Hematopoietic multipotent progenitor cell treated with erythropoietin and hydrocortisone succinate and interleukin-3 and kit ligand, for 6 days (in vitro differentiated cells): ENCODE data around the gene INPP5J.
A peak's percentile ranks its signal among the peaks of the same experiment; 100 is the strongest.
"Not testable (repeated sequence)": the region's sequence is repeated elsewhere in the genome, so short reads cannot be mapped to it uniquely, and the experiment has no call there.

Experiments
- DNase-seq: peaks from one replicate; pipeline ENCODE4 v3.0.0-alpha.2; 2015

Gene INPP5J

GRCh38 chr22:31103111-31103510, 19.7 kb upstream of the INPP5J start:
- no peak for DNase-seq

- no peak for DNase-seq
Observed at GRCh38 chr22:31103899-31104694, 18.7 kb upstream of the INPP5J start.

- no peak for DNase-seq
Observed at GRCh38 chr22:31104869-31105268, 17.9 kb upstream of the INPP5J start.

- no peak for DNase-seq
Observed at GRCh38 chr22:31105282-31105929, 17.4 kb upstream of the INPP5J start.

- DNase-seq: no peak
Observed at GRCh38 chr22:31106001-31106571, 16.7 kb upstream of the INPP5J start.

- no peak for DNase-seq
Observed at GRCh38 chr22:31106731-31107177, 16.0 kb upstream of the INPP5J start.

GRCh38 chr22:31107178-31107893, 15.4 kb upstream of the INPP5J start, which contains the start of gene SELENOM:
Gene SELENOM, minus strand, starts transcription at chr22:31107568. Its CDS starts 63 bp downstream, at chr22:31107505.
- peak; percentile 96 for DNase-seq

GRCh38 chr22:31107894-31108218, 14.9 kb upstream of the INPP5J start:
- no peak for DNase-seq

GRCh38 chr22:31112547-31113091, 10.1 kb upstream of the INPP5J start:
- not testable (repeated sequence) for DNase-seq

- DNase-seq: no peak
Observed at GRCh38 chr22:31118046-31118820, 4.5 kb upstream of the INPP5J start.

GRCh38 chr22:31119026-31119717, 3.6 kb upstream of the INPP5J start:
- DNase-seq: no peak

GRCh38 chr22:31120230-31120629, 2.5 kb upstream of the INPP5J start:
- no peak for DNase-seq

- DNase-seq: no peak
Observed at GRCh38 chr22:31120642-31121041, 2.1 kb upstream of the INPP5J start.

GRCh38 chr22:31121403-31121802, 1.4 kb upstream of the INPP5J start:
- no peak for DNase-seq

GRCh38 chr22:31122196-31122531, 602 bp upstream of the INPP5J start:
- no peak for DNase-seq

GRCh38 chr22:31123292-31123602, 481 bp downstream of the INPP5J start:
- DNase-seq: no peak

GRCh38 chr22:31124290-31124689, 1.5 kb downstream of the INPP5J start:
- DNase-seq: no peak

- DNase-seq: no peak
Observed at GRCh38 chr22:31124811-31125465, 2.2 kb downstream of the INPP5J start.

- no peak for DNase-seq
Observed at GRCh38 chr22:31125521-31126117, 2.9 kb downstream of the INPP5J start.

GRCh38 chr22:31126128-31126868, 3.5 kb downstream of the INPP5J start:
- DNase-seq: no peak
